IMR-90 (cell line): ENCODE measurements around the gene ERG. TPM values are rescaled to one million over a fixed set of nuclear protein-coding genes. Genes with fewer than 3 reads are reported as not detected.
A peak's percentile ranks its signal among the peaks of the same experiment; 100 is the strongest.

ENCODE experiments used
- ATAC-seq: fragments of 200-7000 bp; cut with Tn5 transposase; 2 replicates; pipeline ENCODE4 v1.9.1; 2020; ENCODE audit warnings: low read depth, mild to moderate bottlenecking, moderate library complexity
- BruUV-seq: library from RNA; stranded (reverse); fragments of 400-500 nt; replicated peaks from 2 replicates; lab custom pipeline; 2021; lab: Mats Ljungman, UMichigan
- CTCF ChIA-PET: fragments of 300-600 bp; formaldehyde crosslinking; extraction: SDS; loops from one replicate; lab custom pipeline; 2021; ENCODE audit warnings: antibody characterized with exemption; lab: Yijun Ruan, JAX
- POLR2A ChIA-PET: fragments of 300-600 bp; sonication (Branson Sonifier 250); formaldehyde crosslinking; loops from one replicate; lab custom pipeline; 2022; ENCODE audit warnings: antibody characterized with exemption; ENCODE audit not compliant: unreplicated experiment; lab: Charles Lee
- DNase-seq: peaks from one replicate; pipeline ENCODE4 v3.0.0; 2013
- H2AFZ ChIP-seq: replicated peaks from 2 replicates; pipeline ENCODE3; 2013; ENCODE audit warnings: low read length, mild to moderate bottlenecking; ENCODE audit not compliant: poor library complexity
- H2AK5ac ChIP-seq: 2 replicates; pipeline ENCODE4 v1.6.1; 2013; ENCODE audit warnings: low read depth, low read length, inconsistent platforms
- H2AK9ac ChIP-seq: replicated peaks from 2 replicates; pipeline ENCODE3; 2013; ENCODE audit warnings: mild to moderate bottlenecking, low read depth, low read length, moderate library complexity; ENCODE audit not compliant: poor library complexity
- H2BK120ac ChIP-seq: 2 replicates; pipeline ENCODE4 v1.6.1; 2013; ENCODE audit warnings: low read depth, low read length, inconsistent platforms
- H2BK15ac ChIP-seq: 3 replicates; pipeline ENCODE4 v1.6.1; 2013; ENCODE audit warnings: low read depth, low read length, inconsistent platforms
- H2BK20ac ChIP-seq: 2 replicates; pipeline ENCODE4 v1.6.1; 2013; ENCODE audit warnings: low read depth, mild to moderate bottlenecking, inconsistent platforms, low read length, moderate library complexity
- H2BK5ac ChIP-seq: 2 replicates; pipeline ENCODE4 v1.6.1; 2013; ENCODE audit warnings: mild to moderate bottlenecking, low read depth, low read length, inconsistent platforms; ENCODE audit not compliant: poor library complexity, severe bottlenecking
- H3K14ac ChIP-seq: replicated peaks from 2 replicates; pipeline ENCODE4 v1.6.1; 2013; ENCODE audit warnings: low read depth, low read length, inconsistent platforms
- H3K18ac ChIP-seq: 2 replicates; pipeline ENCODE4 v1.6.1; 2013; ENCODE audit warnings: low read depth, low read length, control low read depth
- H3K23ac ChIP-seq: 2 replicates; pipeline ENCODE4 v1.6.1; 2013; ENCODE audit warnings: low read depth, low read length, inconsistent platforms
- H3K27ac ChIP-seq: 2 replicates; pipeline ENCODE4 v1.5.1; 2013; ENCODE audit warnings: mild to moderate bottlenecking, control low read depth, low read length; ENCODE audit not compliant: insufficient read depth
- H3K27me3 ChIP-seq: 2 replicates; pipeline ENCODE4 v1.6.1; 2013; ENCODE audit warnings: low read length; ENCODE audit not compliant: control insufficient read depth, insufficient read depth
- H3K36me3 ChIP-seq: 2 replicates; pipeline ENCODE4 v1.6.1; 2013; ENCODE audit warnings: low read length, mixed read lengths; ENCODE audit not compliant: control insufficient read depth, insufficient read depth
- H3K4ac ChIP-seq: 2 replicates; pipeline ENCODE4 v1.6.1; 2013; ENCODE audit warnings: low read depth, low read length, inconsistent platforms
- H3K4me1 ChIP-seq: 2 replicates; pipeline ENCODE4 v1.6.1; 2013; ENCODE audit warnings: low read length, mixed read lengths; ENCODE audit not compliant: control insufficient read depth, insufficient read depth
- H3K4me2 ChIP-seq: 2 replicates; pipeline ENCODE4 v1.6.1; 2013; ENCODE audit warnings: low read depth, mild to moderate bottlenecking, control low read depth, low read length, moderate library complexity
- H3K4me3 ChIP-seq: 2 replicates; pipeline ENCODE4 v1.5.1; 2013; ENCODE audit warnings: low read depth, mild to moderate bottlenecking, control low read depth, low read length, moderate library complexity; ENCODE audit not compliant: insufficient read depth
- H3K56ac ChIP-seq: 2 replicates; pipeline ENCODE4 v1.6.1; 2013; ENCODE audit warnings: low read length, inconsistent platforms; ENCODE audit not compliant: insufficient read depth; ENCODE audit errors: extremely low read depth
- H3K79me1 ChIP-seq, 2 experiments: 2 replicates each; pipeline ENCODE4 v1.6.1; 2013; ENCODE audit warnings: low read length in 2 of 2, inconsistent platforms in 1 of 2, low read depth in 1 of 2
- H3K9ac ChIP-seq: 2 replicates; pipeline ENCODE4 v1.6.1; 2013; ENCODE audit warnings: low read depth, low read length, control low read depth
- H3K9me1 ChIP-seq: 2 replicates; pipeline ENCODE4 v1.6.1; 2013; ENCODE audit warnings: low read length, inconsistent platforms; ENCODE audit not compliant: insufficient read depth
- H3K9me3 ChIP-seq: 2 replicates; pipeline ENCODE4 v1.6.1; 2013; ENCODE audit warnings: low read length; ENCODE audit not compliant: control insufficient read depth, insufficient read depth
- H4K20me1 ChIP-seq: 2 replicates; pipeline ENCODE4 v1.6.1; 2013; ENCODE audit warnings: low read length, inconsistent platforms; ENCODE audit not compliant: insufficient read depth
- H4K5ac ChIP-seq: 2 replicates; pipeline ENCODE4 v1.6.1; 2013; ENCODE audit warnings: mild to moderate bottlenecking, low read depth, low read length, control low read depth
- H4K8ac ChIP-seq, 2 experiments: 2 replicates each; pipeline ENCODE4 v1.6.1; 2013; ENCODE audit warnings: low read depth in 2 of 2, low read length in 2 of 2, control low read depth in 1 of 2, inconsistent platforms in 1 of 2
- H4K91ac ChIP-seq: 2 replicates; pipeline ENCODE4 v1.6.1; 2013; ENCODE audit warnings: low read depth, low read length, inconsistent platforms; ENCODE audit not compliant: insufficient read depth
- BHLHE40 ChIP-seq: fragments of 150-350 bp; IDR thresholded peaks from 2 replicates; pipeline ENCODE4 v1.6.1; 2016; ENCODE audit warnings: mild to moderate bottlenecking, low read depth, low read length
- CEBPB ChIP-seq: IDR thresholded peaks from 2 replicates; pipeline ENCODE4 v1.6.1; 2012; ENCODE audit warnings: low read depth, low read length, improper control_type of control experiment
- CHD1 ChIP-seq: IDR thresholded peaks from 2 replicates; pipeline ENCODE4 v1.6.1; 2012; ENCODE audit warnings: low read depth, low read length, improper control_type of control experiment
- CTCF ChIP-seq: conservative IDR thresholded peaks from 2 replicates; pipeline ENCODE4 v1.5.1; 2012; ENCODE audit warnings: mild to moderate bottlenecking, low read depth, low read length, improper control_type of control experiment
- FOS ChIP-seq: fragments of 150-350 bp; IDR thresholded peaks from 2 replicates; pipeline ENCODE4 v1.6.1; 2016; ENCODE audit warnings: low read depth, low read length
- MAFK ChIP-seq: IDR thresholded peaks from 2 replicates; pipeline ENCODE4 v1.6.1; 2012; ENCODE audit warnings: low read depth, low read length, improper control_type of control experiment
- MAZ ChIP-seq: IDR thresholded peaks from 2 replicates; pipeline ENCODE4 v1.6.1; 2012; ENCODE audit warnings: low read depth, mild to moderate bottlenecking, low read length, improper control_type of control experiment, moderate library complexity, borderline replicate concordance
- MXI1 ChIP-seq: IDR thresholded peaks from 2 replicates; pipeline ENCODE4 v1.6.1; 2012; ENCODE audit warnings: low read depth, mild to moderate bottlenecking, low read length, moderate library complexity, borderline replicate concordance
- NFE2L2 ChIP-seq: fragments of 150-350 bp; IDR thresholded peaks from 2 replicates; pipeline ENCODE4 v1.6.1; 2016; ENCODE audit warnings: low read depth, mild to moderate bottlenecking, low read length
- POLR2A ChIP-seq: IDR thresholded peaks from 2 replicates; pipeline ENCODE4 v1.6.1; 2012; ENCODE audit warnings: mild to moderate bottlenecking, low read depth, low read length
- RAD21 ChIP-seq: IDR thresholded peaks from 2 replicates; pipeline ENCODE4 v1.6.1; 2012; ENCODE audit warnings: low read length, improper control_type of control experiment
- RCOR1 ChIP-seq: IDR thresholded peaks from 2 replicates; pipeline ENCODE4 v1.6.1; 2012; ENCODE audit warnings: mild to moderate bottlenecking, low read length, improper control_type of control experiment; ENCODE audit not compliant: insufficient replicate concordance
- RFX5 ChIP-seq: IDR thresholded peaks from 2 replicates; pipeline ENCODE4 v1.8.0; 2012; ENCODE audit warnings: low read depth, mild to moderate bottlenecking, low read length, moderate library complexity
- SMC3 ChIP-seq: fragments of 150-350 bp; IDR thresholded peaks from 2 replicates; pipeline ENCODE4 v1.6.1; 2016; ENCODE audit warnings: low read depth, mild to moderate bottlenecking, antibody characterized with exemption, low read length, moderate library complexity
- WGBS, 2 experiments: methylation state at CpG; one replicate each; pipeline versions ENCODE4 v1.1.5 to v1.1.7; 2013; ENCODE audit warnings: missing lambda C conversion rate in 2 of 2; ENCODE audit not compliant: insufficient read length in 1 of 2; ENCODE audit errors: extremely low coverage in 2 of 2; 5-methylcytosine and 5-hydroxymethylcytosine counted together
- dilution Hi-C: fragments of 300-500 bp; cut with HindIII; formaldehyde crosslinking; loops from one replicate; pipeline ENCODE4 v1.14.3; 2018; ENCODE audit warnings: low sequenced_read_pairs; ENCODE audit not compliant: unreplicated experiment
- in situ Hi-C: fragments of 300-500 bp; cut with MboI; formaldehyde crosslinking; loops from 3 replicates; pipeline ENCODE4 v1.14.3; 2019; ENCODE audit warnings: low sequenced_read_pairs, inconsistent platforms, mixed read lengths
- intact Hi-C: fragments of 100-400 bp; cut with micrococcal nuclease; formaldehyde crosslinking; loops from 2 replicates; pipeline ENCODE4 v1.10.0; 2022
- polyA plus RNA-seq, 3 experiments: library from polyadenylated mRNA; depleted of rRNA; stranded (reverse); fragments of >200 nt; gene quantifications; 2 replicates each; pipeline ENCODE4 v1.2.3, GENCODE V29; 2012; ENCODE audit warnings: low replicate concordance in 1 of 3
- total RNA-seq: library from RNA; depleted of rRNA; stranded (reverse); fragments of >200 nt; gene quantifications from 2 replicates; pipeline ENCODE4 v1.2.3, GENCODE V29; 2012
- TF ChIP-seq, protein P1 (sequence below): fragments of 150-350 bp; IDR thresholded peaks from 2 replicates; pipeline ENCODE4 v1.6.1; 2017; ENCODE audit warnings: mild to moderate bottlenecking, antibody characterized with exemption, low read length, low read depth

Gene ERG
- total and polyA plus RNA-seq, 2 of the 4 experiments (the other 2 are of a cell fraction), result not detected

DNA sequence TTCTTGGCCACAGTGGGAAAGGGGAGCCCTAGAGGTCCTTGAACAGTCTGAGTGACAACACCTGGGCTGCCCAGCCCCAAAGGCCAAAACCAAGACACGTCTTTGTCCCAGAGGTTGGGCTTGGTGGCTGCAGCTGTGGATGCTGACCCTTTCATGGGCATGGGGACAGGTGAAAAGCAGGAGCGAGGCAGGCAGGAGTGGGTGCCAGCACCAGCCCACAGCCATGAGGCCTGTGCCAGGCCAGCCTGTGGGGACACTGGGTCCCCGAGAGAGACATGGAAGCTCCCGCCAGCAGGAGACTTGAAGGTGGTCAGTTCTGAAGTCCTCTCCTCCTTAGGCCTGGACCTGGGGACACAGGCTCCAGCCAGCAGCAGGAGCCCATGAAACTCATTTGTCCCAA is 142.9 kb downstream of the ERG start (continued):
- no peak for TF ChIP-seq CEBPB

DNA sequence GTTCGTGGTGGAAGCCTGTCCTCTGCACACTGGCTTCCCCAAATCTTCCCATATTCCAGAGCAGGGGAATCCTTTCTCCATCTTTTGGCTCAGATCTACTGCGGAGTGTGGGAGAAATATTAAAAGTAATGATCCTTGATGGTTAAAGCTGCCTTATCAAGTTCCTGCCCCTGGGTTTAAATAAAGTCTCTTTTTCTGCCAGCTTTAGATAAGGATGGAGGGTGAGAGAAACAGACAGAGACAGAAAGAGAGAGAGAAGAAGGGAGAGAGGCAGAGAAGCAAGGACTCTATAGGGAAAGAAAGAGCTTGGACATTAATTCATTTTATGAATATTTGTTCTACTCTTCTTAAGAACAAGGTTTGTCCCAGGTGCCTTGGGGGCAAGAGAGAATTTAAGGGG is 143.5 kb downstream of the ERG start:
- no peaks in the 10 kb centered on the region for H3K9me3 ChIP-seq
- no CpG with 5 or more reads among the region's 2 CpGs for WGBS, 2 experiments
- H3K14ac ChIP-seq, result no peak overlapping the region
- ChIA-PET POLR2A (no interaction called here), CTCF (interaction anchor here (0.5 to 2.5 kb wide), 7 partner anchors 38 to 784 kb away, joined by 3 to 8 read pairs (median 3); no protein-coding TSS in a partner anchor)
- intact Hi-C loops, result loop anchor here (5.0 kb wide), 2 partner anchors 772 to 783 kb away; no protein-coding TSS in a partner anchor
- no peak overlapping the region for H2AFZ ChIP-seq
- no peak overlapping the region for H3K18ac ChIP-seq
- BruUV-seq, result no TSS peak
- no peaks in the 10 kb centered on the region for H4K20me1 ChIP-seq
- no peak overlapping the region for H3K56ac ChIP-seq
- no peaks in the 10 kb centered on the region for H3K36me3 ChIP-seq
- no peak overlapping the region for H3K4me2 ChIP-seq
- ATAC-seq (no peak), DNase-seq (no peak)
- H2BK120ac ChIP-seq, result 0 out of 2 replicates have a peak overlapping the region, but pooled peaks have one; percentile 9
- H4K91ac ChIP-seq, result no peak overlapping the region; the same call in 1 of the 2 replicates
- peaks cover 14% of the 10 kb centered on the region for H3K4me1 ChIP-seq
- in situ Hi-C loops, result loop anchor here (5.0 to 25.0 kb wide), 4 partner anchors 142 to 642 kb away; no protein-coding TSS in a partner anchor
- dilution Hi-C loops, result loop anchor here (25.0 kb wide), 1 partner anchor 142 kb away; no protein-coding TSS in a partner anchor
- H2AK5ac ChIP-seq, result peak overlapping the region; percentile 27; the same call in 1 of the 2 replicates
- H3K9me1 ChIP-seq, result peaks cover 6% of the 10 kb centered on the region; the same call in 1 of the 2 replicates
- no peak overlapping the region for H4K8ac ChIP-seq
- H2BK15ac ChIP-seq, result 0 out of 3 replicates have a peak overlapping the region, but pooled peaks have one; percentile 6
- no peak overlapping the region for H2BK5ac ChIP-seq
- no peak overlapping the region for H3K23ac ChIP-seq
- H3K4me3 ChIP-seq, result no peak overlapping the region
- H3K27ac ChIP-seq, result no peak overlapping the region
- peaks cover 7% of the 10 kb centered on the region; the same call in 1 of the 2 replicates for H3K27me3 ChIP-seq
- no peak overlapping the region for H2AK9ac ChIP-seq
- no peak overlapping the region for H4K5ac ChIP-seq
- H2BK20ac ChIP-seq, result no peak overlapping the region
- H3K4ac ChIP-seq, result no peak overlapping the region
- peaks cover 0 to 5% of the 10 kb centered on the region in 2 experiments; a peak in 1 of 4 replicates for H3K79me1 ChIP-seq
- no peak overlapping the region for H3K9ac ChIP-seq
- TF ChIP-seq, protein P1, sequence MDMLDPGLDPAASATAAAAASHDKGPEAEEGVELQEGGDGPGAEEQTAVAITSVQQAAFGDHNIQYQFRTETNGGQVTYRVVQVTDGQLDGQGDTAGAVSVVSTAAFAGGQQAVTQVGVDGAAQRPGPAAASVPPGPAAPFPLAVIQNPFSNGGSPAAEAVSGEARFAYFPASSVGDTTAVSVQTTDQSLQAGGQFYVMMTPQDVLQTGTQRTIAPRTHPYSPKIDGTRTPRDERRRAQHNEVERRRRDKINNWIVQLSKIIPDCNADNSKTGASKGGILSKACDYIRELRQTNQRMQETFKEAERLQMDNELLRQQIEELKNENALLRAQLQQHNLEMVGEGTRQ, result no peak
- no peak for TF ChIP-seq CHD1
- TF ChIP-seq RAD21, result no peak
- no peak for TF ChIP-seq POLR2A
- no peak for TF ChIP-seq MAFK
- no peak for TF ChIP-seq CTCF
- no peak for TF ChIP-seq FOS
- TF ChIP-seq RFX5, result no peak
- TF ChIP-seq SMC3, result no peak
- TF ChIP-seq NFE2L2, result no peak
- no peak for TF ChIP-seq RCOR1
- no peak for TF ChIP-seq MXI1
- no peak for TF ChIP-seq MAZ
- no peak for TF ChIP-seq BHLHE40
